GM21367 (cell line): ENCODE results near the gene MYO5B.
"Not testable (repeated sequence)": the region's sequence is repeated elsewhere in the genome, so short reads cannot be mapped to it uniquely, and the experiment has no call there.

Source experiments
- ATAC-seq: cut with Tn5 transposase; IDR thresholded peaks from one replicate; pipeline ENCODE4 v1.9.1; 2021; ENCODE audit not compliant: unreplicated experiment

The MYO5B gene

GRCh38 chr18:49812286-49813068 lies 382.5 kb downstream of the MYO5B start:
- ATAC-seq = no peak

- ATAC-seq = no peak
Measured at GRCh38 chr18:49811151-49811938, 383.6 kb downstream of the MYO5B start.

- ATAC-seq = not testable (repeated sequence)
Measured at GRCh38 chr18:49808553-49809191, 386.3 kb downstream of the MYO5B start.

GRCh38 chr18:49804096-49804495 lies 390.9 kb downstream of the MYO5B start:
- ATAC-seq = no peak

GRCh38 chr18:49802623-49803022 lies 392.3 kb downstream of the MYO5B start:
- ATAC-seq = no peak

GRCh38 chr18:49800491-49800890 lies 394.5 kb downstream of the MYO5B start:
- not testable (repeated sequence) for ATAC-seq

GRCh38 chr18:49799806-49800205 lies 395.1 kb downstream of the MYO5B start:
- not testable (repeated sequence) for ATAC-seq

GRCh38 chr18:49798001-49798400 lies 396.9 kb downstream of the MYO5B start:
- no peak for ATAC-seq

GRCh38 chr18:49795612-49796552 lies 399.1 kb downstream of the MYO5B start:
- no peak for ATAC-seq

- ATAC-seq = no peak
Measured at GRCh38 chr18:49794743-49795142, 400.2 kb downstream of the MYO5B start.

- ATAC-seq = not testable (repeated sequence)
Measured at GRCh38 chr18:49789560-49790134, 405.3 kb downstream of the MYO5B start.

GRCh38 chr18:49788327-49788898 lies 406.5 kb downstream of the MYO5B start:
- ATAC-seq = no peak

- ATAC-seq = no peak
Measured at GRCh38 chr18:49786019-49786720, 408.8 kb downstream of the MYO5B start.

- no peak for ATAC-seq
Measured at GRCh38 chr18:49784427-49785185, 410.3 kb downstream of the MYO5B start.

GRCh38 chr18:49783631-49784030 lies 411.3 kb downstream of the MYO5B start:
- ATAC-seq = not testable (repeated sequence)

- ATAC-seq = no peak
Measured at GRCh38 chr18:49778826-49779465, 416.0 kb downstream of the MYO5B start.
